Testis (tissue), 3 donors: Measurements from ENCODE around the gene KCTD15. TPM values are rescaled to one million over a fixed set of nuclear protein-coding genes. Genes with fewer than 3 reads are reported as not detected.

Experiments
- DNase-seq: peaks from one replicate; pipeline ENCODE4 v3.0.0-alpha.2; 2019
- H3K27ac ChIP-seq, 2 donors: fragments of 200-600 bp; sonication (generic); one replicate each; pipeline ENCODE4 v1.5.1; 2019
- H3K27me3 ChIP-seq: fragments of 200-600 bp; sonication (generic); one replicate; pipeline ENCODE4 v1.5.1; 2019
- H3K36me3 ChIP-seq: fragments of 200-600 bp; sonication (generic); one replicate; pipeline ENCODE4 v1.5.1; 2017; ENCODE audit warnings: low read depth; ENCODE audit errors: missing control alignments
- H3K4me1 ChIP-seq: fragments of 200-600 bp; sonication (generic); one replicate; pipeline ENCODE4 v1.5.1; 2019
- H3K4me3 ChIP-seq, 2 donors: fragments of 200-600 bp; sonication (generic); one replicate each; pipeline ENCODE4 v1.5.1; 2017 to 2019
- H3K9me3 ChIP-seq: fragments of 200-600 bp; sonication (generic); one replicate; pipeline ENCODE4 v1.5.1; 2017
- CTCF ChIP-seq, 3 experiments: fragments of 450-650 bp in 2 of 3; fragments of 200-600 bp in 1 of 3; sonication (generic) in 1 of 3; IDR thresholded peaks; one replicate each; pipeline ENCODE4 v1.5.1; 2016 to 2019; ENCODE audit warnings: antibody characterized with exemption in 3 of 3, mild to moderate bottlenecking in 2 of 3, moderate library complexity in 1 of 3
- POLR2A ChIP-seq: fragments of 450-650 bp; IDR thresholded peaks from one replicate; pipeline ENCODE4 v1.6.1; 2017; ENCODE audit warnings: antibody characterized with exemption, mild to moderate bottlenecking, moderate library complexity
- WGBS, 2 donors: methylation state at CpG; one replicate each; pipeline ENCODE4 v1.1.5; 2018; 5-methylcytosine and 5-hydroxymethylcytosine counted together
- intact Hi-C: fragments of 100-400 bp; cut with DNase I; formaldehyde crosslinking; loops from one replicate; pipeline ENCODE4 v1.15.1; 2023; ENCODE audit warnings: low total_unique reads
- polyA plus RNA-seq: library from polyadenylated mRNA; stranded (reverse); fragments of 350-450 nt; fragmentation: Illumina TruSeq; extraction: RNeasy Lipid Tissue Mini Kit (QIAGEN cat#74804); gene quantifications from one replicate; pipeline ENCODE4 v1.2.3, GENCODE V29; 2014; ENCODE audit warnings: low read depth, low replicate concordance; ENCODE audit not compliant: insufficient read depth
- total RNA-seq, 2 donors: library from RNA; depleted of rRNA; stranded (reverse); fragments of >200 nt; gene quantifications; one replicate each; pipeline ENCODE4 v1.2.3, GENCODE V29; 2016

The KCTD15 gene
- total and polyA plus RNA-seq, 3 donors from 2014 or later: 26.3 to 110 (median 61.9) TPM

- 90 to 91% methylated on average over 7 to 9 of the region's 9 CpGs for WGBS, 2 donors
- Histone ChIP-seq H3K27ac (no peak overlapping the region), H3K4me1 (no peaks in the 10 kb centered on the region), H3K36me3 (no peaks in the 10 kb centered on the region), H3K4me3 (no peak overlapping the region), H3K9me3 (no peaks in the 10 kb centered on the region), H3K27me3 (no peaks in the 10 kb centered on the region)
- no peak for DNase-seq
- intact Hi-C loops: no loop called here
- TF ChIP-seq POLR2A: no peak
- no peak for TF ChIP-seq CTCF (IDR thresholded peaks at IDR 0.05)
Measured at GRCh38 chr19:33805840-33806433, 9.3 kb downstream of the KCTD15 start.

- WGBS, 2 donors: 80 to 87% methylated on average over 6 to 8 of the region's 8 CpGs
- H3K36me3 ChIP-seq: no peaks in the 10 kb centered on the region
- intact Hi-C loops: no loop called here
- H3K27ac ChIP-seq: no peak overlapping the region
- no peaks in the 10 kb centered on the region for H3K4me1 ChIP-seq
- TF ChIP-seq CTCF (IDR thresholded peaks at IDR 0.05): no peak
- no peak for TF ChIP-seq POLR2A
- no peak overlapping the region for H3K4me3 ChIP-seq
- no peaks in the 10 kb centered on the region for H3K27me3 ChIP-seq
- no peak for DNase-seq
- no peaks in the 10 kb centered on the region for H3K9me3 ChIP-seq
Measured at GRCh38 chr19:33806434-33806881, 9.8 kb downstream of the KCTD15 start.

GRCh38 chr19:33808399-33808798, 11.7 kb downstream of the KCTD15 start:
- Histone ChIP-seq H3K4me1 (no peaks in the 10 kb centered on the region), H3K9me3 (no peaks in the 10 kb centered on the region), H3K4me3 (no peak overlapping the region), H3K27me3 (no peaks in the 10 kb centered on the region), H3K27ac (no peak overlapping the region), H3K36me3 (no peaks in the 10 kb centered on the region)
- intact Hi-C loops: no loop called here
- TF ChIP-seq CTCF (IDR thresholded peaks at IDR 0.05): no peak
- TF ChIP-seq POLR2A: no peak
- WGBS, 2 donors: 76 to 100% methylated on average over 1 of the region's 1 CpG
- no peak for DNase-seq

- Histone ChIP-seq H3K4me3 (no peak overlapping the region), H3K27ac (no peak overlapping the region), H3K9me3 (no peaks in the 10 kb centered on the region), H3K36me3 (no peaks in the 10 kb centered on the region), H3K27me3 (no peaks in the 10 kb centered on the region), H3K4me1 (no peaks in the 10 kb centered on the region)
- intact Hi-C loops: no loop called here
- TF ChIP-seq POLR2A: no peak
- no peak for TF ChIP-seq CTCF (IDR thresholded peaks at IDR 0.05)
- DNase-seq: no peak
- 62 to 91% methylated on average over 6 of the region's 6 CpGs for WGBS, 2 donors
Measured at GRCh38 chr19:33809960-33810359, 13.3 kb downstream of the KCTD15 start.

GRCh38 chr19:33810821-33811220, 14.2 kb downstream of the KCTD15 start:
- DNase-seq: no peak
- intact Hi-C loops: no loop called here
- H3K4me3 ChIP-seq: no peak overlapping the region
- H3K27me3 ChIP-seq: no peaks in the 10 kb centered on the region
- no peaks in the 10 kb centered on the region for H3K36me3 ChIP-seq
- H3K4me1 ChIP-seq: no peaks in the 10 kb centered on the region
- TF ChIP-seq POLR2A (no peak), CTCF (IDR thresholded peaks at IDR 0.05) (no peak)
- no peaks in the 10 kb centered on the region for H3K9me3 ChIP-seq
- no peak overlapping the region for H3K27ac ChIP-seq
- 72 to 86% methylated on average over 11 of the region's 11 CpGs for WGBS, 2 donors
